HG03097 (cell line): Measurements from ENCODE around the gene PDE7B.
A peak's percentile ranks its signal among the peaks of the same experiment; 100 is the strongest.

ENCODE experiments used
- ATAC-seq: cut with Tn5 transposase; IDR thresholded peaks from one replicate; pipeline ENCODE4 v1.9.1; 2021; ENCODE audit not compliant: unreplicated experiment, low FRiP score

PDE7B gene

DNA sequence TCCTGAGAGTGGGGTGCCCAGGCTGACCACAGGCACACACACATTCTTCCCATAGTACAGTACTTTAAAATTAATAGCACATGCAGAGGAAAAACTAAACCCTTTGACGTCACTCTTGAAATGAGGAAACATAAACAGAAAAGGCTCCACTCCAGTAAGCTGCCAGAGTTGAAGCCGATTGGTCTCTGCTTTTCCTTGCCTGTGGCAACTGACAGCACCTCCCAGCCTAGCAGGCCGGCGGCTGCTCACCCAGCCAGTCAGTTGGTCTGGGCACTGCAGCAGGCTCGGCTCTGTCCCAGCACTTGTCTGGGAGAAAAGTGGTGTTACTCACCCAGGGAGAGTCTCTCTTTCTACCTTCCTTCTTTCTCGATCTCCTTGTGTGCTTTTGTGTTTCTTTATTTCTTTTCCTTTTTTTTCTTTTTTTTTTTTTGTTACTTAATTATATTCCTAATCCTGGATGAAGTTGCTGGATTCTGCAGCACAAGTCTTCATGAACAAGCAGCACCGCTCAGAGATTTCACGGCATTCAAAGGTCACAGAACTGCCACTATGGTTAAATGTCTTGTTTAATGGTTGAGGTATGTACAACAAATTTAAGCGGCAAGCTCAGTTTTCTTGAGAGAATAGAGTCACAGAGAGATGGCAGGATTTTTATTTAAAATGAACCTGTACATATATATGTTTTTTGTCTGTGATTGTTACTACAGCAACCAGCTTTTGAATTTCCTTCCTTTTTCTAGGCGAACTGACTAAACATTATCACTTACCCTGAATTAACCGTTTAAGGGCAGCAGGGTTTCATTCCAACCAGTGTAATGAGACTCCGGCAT is at the start of gene PDE7B:
PDE7B (plus strand) TSS at position 260 of the 830 bp plus-strand sequence.
- peak; percentile 77 for ATAC-seq

DNA sequence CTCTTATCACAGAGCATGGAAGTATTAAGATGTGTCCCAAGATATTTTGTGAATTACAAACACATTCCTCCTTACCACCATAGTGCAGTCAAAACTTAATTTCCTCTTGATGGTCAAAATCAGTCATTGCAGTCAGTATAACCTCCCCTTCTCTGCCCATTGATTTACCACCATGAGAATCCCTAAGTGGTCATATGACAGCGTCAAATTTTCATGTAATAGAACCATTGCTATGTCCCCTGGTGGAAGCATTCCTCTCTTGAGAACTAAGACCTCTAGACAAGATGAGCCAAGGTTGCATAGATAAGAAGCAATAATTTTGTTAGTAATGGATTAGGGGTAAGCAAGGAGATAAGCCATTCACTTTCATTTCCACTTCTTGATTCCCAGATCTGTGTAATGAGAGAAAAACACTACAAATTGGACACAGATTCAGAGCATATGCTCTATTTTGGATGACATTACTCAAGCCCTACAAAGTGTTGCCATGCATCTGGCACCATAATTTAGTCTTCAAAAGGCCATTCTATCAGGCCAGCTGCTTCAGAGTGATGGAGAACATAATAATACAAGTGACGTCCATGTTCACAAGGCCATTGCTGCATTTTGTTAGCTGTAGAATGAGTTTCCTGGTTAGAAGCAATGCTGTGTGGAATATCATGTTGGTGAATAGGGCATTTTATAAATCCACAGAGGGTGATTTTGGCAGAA is 49.6 kb upstream of the PDE7B start:
- ATAC-seq, result no peak

GRCh38 chr6:135810486-135810885 is 41.0 kb upstream of the PDE7B start:
- no peak for ATAC-seq

GRCh38 chr6:135811170-135811569 is 40.3 kb upstream of the PDE7B start:
- no peak for ATAC-seq

GRCh38 chr6:135811644-135812526 is 39.6 kb upstream of the PDE7B start:
- no peak for ATAC-seq

GRCh38 chr6:135813401-135813800 is 38.1 kb upstream of the PDE7B start:
- ATAC-seq, result no peak

DNA sequence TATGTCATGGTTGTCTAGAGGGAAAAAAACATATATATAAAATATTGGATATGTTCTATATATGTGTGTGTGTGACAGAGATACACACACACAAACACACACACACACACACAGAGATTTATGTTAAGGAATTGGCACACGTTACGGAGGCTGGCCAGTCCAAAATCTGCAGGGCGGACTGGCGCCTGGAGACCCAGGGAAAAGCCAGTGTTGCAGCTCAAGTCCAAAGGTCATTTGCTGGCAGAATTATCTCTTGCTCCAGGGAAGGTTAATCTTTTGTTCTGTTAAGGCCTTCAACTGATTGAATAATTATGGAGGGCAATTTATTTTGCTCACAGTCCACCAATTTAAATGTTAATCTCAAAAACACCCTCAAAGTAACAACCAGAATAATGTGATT is 37.5 kb upstream of the PDE7B start:
- no peak for ATAC-seq

DNA sequence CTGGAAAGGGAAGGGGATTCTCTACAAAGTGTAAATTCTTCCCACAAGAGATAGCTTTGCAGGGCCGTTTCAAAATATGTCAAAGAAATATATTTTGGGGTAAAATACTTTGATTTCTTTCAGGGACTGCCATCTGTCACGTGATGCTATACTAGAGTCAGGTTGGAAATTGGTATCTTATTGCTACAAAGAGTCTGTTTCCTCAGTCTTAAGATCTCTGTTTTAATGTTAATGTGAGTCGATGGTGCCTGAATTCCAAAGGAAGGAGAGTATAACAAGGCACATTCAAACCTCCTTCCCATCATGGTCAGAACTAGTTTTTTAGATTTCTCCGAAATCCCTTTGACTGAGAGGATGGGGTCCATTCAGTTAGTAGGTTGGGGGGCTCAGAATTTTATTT is 36.3 kb upstream of the PDE7B start:
- ATAC-seq, result no peak

GRCh38 chr6:135817035-135817434 is 34.5 kb upstream of the PDE7B start:
- no peak for ATAC-seq

DNA sequence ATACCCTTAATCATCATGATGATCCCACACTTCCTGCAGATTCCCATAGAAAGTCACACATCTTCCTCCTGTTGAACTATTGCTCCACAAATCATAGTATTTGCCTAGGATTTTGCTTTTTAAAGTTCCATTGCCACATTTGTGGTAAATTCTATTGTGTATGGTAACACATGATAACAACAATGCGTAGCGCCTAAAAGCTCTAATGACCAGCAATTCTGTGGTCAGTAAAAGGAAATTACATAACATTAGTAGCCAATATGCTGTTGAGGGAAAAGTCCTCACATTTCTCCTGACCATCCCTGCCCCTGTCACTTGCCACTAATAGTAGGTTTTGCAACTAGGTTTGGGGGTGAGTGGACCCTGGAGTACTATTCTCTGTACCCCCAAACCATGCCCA is 31.8 kb upstream of the PDE7B start:
- no peak for ATAC-seq

DNA sequence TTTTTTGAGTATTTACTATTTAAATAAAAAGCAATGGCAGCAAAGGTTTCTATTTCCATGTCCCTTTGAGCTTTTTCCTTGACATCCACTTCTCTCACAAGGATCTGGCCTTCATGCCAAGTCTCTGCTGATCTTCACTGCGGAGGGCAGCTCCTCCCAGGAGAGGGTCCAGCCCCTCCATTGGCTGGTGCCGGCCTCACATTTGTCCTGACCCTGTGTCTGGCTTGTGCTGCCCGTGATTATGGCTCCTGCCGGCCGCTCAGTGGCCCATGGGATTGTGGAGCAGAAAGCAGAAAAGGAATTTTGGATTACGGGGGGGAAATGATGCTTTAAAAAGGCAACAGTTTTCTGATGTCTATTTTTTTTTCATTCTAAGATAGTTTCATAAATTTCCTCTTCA is 31.2 kb upstream of the PDE7B start:
- ATAC-seq, result no peak

DNA sequence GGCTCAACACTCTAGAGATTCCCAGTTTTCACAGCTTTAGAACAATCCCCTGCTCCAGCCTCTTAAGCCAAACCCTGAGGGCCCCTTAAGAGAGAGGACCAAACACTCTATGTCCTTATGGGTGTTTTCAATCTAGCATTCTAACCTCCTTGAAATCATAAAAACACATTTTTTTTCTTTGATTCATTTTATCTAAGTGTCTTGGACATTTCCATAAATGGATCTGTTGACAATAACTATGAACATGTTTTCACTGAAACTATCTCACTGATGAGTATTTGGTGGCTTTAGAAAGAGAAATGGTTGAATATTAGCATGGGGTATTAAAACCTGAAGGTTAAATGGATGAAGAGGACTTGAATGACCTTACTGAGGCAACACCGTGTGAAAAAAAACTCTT is 27.6 kb upstream of the PDE7B start:
- no peak for ATAC-seq

- ATAC-seq, result no peak
Observed at GRCh38 chr6:135826236-135826804, 25.2 kb upstream of the PDE7B start.

- no peak for ATAC-seq
Observed at GRCh38 chr6:135828021-135828420, 23.5 kb upstream of the PDE7B start.

- no peak for ATAC-seq
Observed at GRCh38 chr6:135830452-135830881, 21.0 kb upstream of the PDE7B start.

- no peak for ATAC-seq
Observed at GRCh38 chr6:135831016-135831415, 20.5 kb upstream of the PDE7B start.

GRCh38 chr6:135832166-135832565 is 19.3 kb upstream of the PDE7B start:
- no peak for ATAC-seq

GRCh38 chr6:135833771-135834170 is 17.7 kb upstream of the PDE7B start:
- ATAC-seq, result no peak

DNA sequence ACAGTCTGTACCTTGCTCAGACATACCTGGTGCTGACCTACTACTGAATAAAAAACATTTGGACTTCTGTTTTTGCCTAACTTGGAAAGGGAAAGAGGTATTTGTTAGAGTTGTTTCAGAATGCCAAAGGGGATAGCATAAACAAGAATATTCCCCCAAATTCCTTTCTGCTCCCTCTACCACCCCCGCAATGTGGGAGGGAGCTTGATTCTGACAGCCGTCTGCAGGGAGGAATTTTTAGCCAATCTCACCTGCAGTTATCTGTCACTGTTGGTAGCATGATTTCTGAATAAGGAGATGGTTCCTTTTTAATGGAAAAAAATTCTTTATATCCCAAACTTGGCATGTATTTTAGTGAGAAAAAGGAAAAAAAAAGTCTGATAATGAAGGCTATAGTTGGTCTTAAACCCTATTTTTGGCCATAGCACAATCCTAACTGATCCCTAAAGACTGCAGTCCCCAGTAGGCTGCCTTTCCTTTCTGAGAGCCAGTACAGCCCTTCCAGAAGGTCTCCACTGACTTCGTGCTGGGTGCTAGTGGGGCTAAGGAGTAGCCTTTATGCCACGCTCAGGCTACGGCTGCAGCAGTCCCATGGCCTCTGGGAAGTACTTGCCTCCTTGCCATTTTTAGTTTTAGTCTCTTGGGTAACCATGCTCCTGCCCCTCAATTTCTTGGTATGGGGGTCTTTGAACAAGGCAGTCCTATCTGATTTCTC is 13.6 kb upstream of the PDE7B start:
- ATAC-seq, result no peak

- ATAC-seq, result no peak
Observed at GRCh38 chr6:135839121-135839520, 12.4 kb upstream of the PDE7B start.
